K562 (cell line): Measurements from ENCODE around the gene SNX4. TPM values are rescaled to one million over a fixed set of nuclear protein-coding genes. Genes with fewer than 3 reads are reported as not detected.

Experiments
- ATAC-seq: fragments of 200-7000 bp; cut with Tn5 transposase; 3 replicates; pipeline ENCODE4 v1.9.1; 2020; ENCODE audit warnings: moderate library complexity
- BruUV-seq: library from RNA; stranded (reverse); fragments of 400-500 nt; replicated peaks from 2 replicates; lab custom pipeline; 2021; lab: Mats Ljungman, UMichigan
- CTCF ChIA-PET: fragments of 300-600 bp; formaldehyde crosslinking; extraction: SDS; loops from one replicate; lab custom pipeline; 2021; ENCODE audit warnings: low intra/inter-chr PET ratio; lab: Yijun Ruan, JAX
- POLR2A ChIA-PET: fragments of 300-600, 350-650 bp; sonication (Branson Sonifier 250); formaldehyde crosslinking; extraction: SDS; loops from one replicate; lab custom pipeline; 2021; ENCODE audit warnings: antibody characterized with exemption, inconsistent platforms; lab: Yijun Ruan, JAX
- DNase-seq, 4 experiments: peaks; one replicate each; pipeline versions ENCODE4 v3.0.0 to v3.0.0-alpha.2; 2011 to 2018; ENCODE audit warnings: low spot score in 3 of 4, mixed read lengths in 3 of 4; ENCODE audit errors: extremely low read depth in 1 of 4
- FAIRE-seq: peaks from 2 replicates; lab custom pipeline; 2011; peaks lifted over from hg19 to GRCh38; lab: Jason Lieb, UNC
- H2AFZ ChIP-seq: 2 replicates; pipeline ENCODE4 v1.6.0; 2011; ENCODE audit warnings: low read depth, low read length, control low read depth, inconsistent platforms
- H3K27ac ChIP-seq: fragments of 200-600 bp; 3 replicates; pipeline ENCODE4 v1.8.0; 2011; ENCODE audit warnings: low read depth, mild to moderate bottlenecking, control low read depth, inconsistent platforms, low read length, moderate library complexity, mixed read lengths; ENCODE audit errors: extremely low read depth
- H3K27me3 ChIP-seq, 2 experiments: fragments of 300-600 bp in 1 of 2; 2 replicates in 1 of 2; 3 replicates in 1 of 2; pipeline versions ENCODE4 v1.6.0 to v1.8.0; 2011; ENCODE audit warnings: inconsistent platforms in 2 of 2, low read length in 2 of 2, mild to moderate bottlenecking in 1 of 2, mixed read lengths in 1 of 2, moderate library complexity in 1 of 2; ENCODE audit not compliant: control insufficient read depth in 2 of 2, insufficient read depth in 2 of 2
- H3K36me3 ChIP-seq: fragments of 300-600 bp; 3 replicates; pipeline ENCODE4 v1.8.0; 2011; ENCODE audit warnings: mild to moderate bottlenecking, low read length, inconsistent platforms; ENCODE audit not compliant: control insufficient read depth, insufficient read depth
- H3K4me1 ChIP-seq, 2 experiments: fragments of 200-600 bp in 1 of 2; replicated peaks in 1 of 2; 2 replicates in 1 of 2; 3 replicates in 1 of 2; pipeline versions ENCODE4 v1.5.1 to v1.8.0; 2011; ENCODE audit warnings: inconsistent platforms in 2 of 2, low read length in 2 of 2, mild to moderate bottlenecking in 1 of 2, mixed read lengths in 1 of 2, moderate library complexity in 1 of 2; ENCODE audit not compliant: control insufficient read depth in 2 of 2, insufficient read depth in 2 of 2
- H3K4me2 ChIP-seq: 2 replicates; pipeline ENCODE4 v1.6.1; 2011; ENCODE audit warnings: low read length, control low read depth, inconsistent platforms, mixed read lengths; ENCODE audit not compliant: insufficient read depth
- H3K4me3 ChIP-seq: fragments of 200-600 bp; sonication (generic), shearing (Covaris generic); 2 replicates; pipeline ENCODE4 v1.5.1; 2016; ENCODE audit warnings: control low read depth, inconsistent platforms
- H3K79me2 ChIP-seq: fragments of 200-600 bp; 3 replicates; pipeline ENCODE4 v1.8.0; 2011; ENCODE audit warnings: low read length, inconsistent platforms; ENCODE audit not compliant: control insufficient read depth, insufficient read depth
- H3K9ac ChIP-seq, 2 experiments: 2 replicates each; pipeline versions ENCODE4 v1.6.0 to v1.6.1; 2011; ENCODE audit warnings: low read depth in 2 of 2, low read length in 2 of 2, control low read depth in 1 of 2, inconsistent platforms in 1 of 2, mild to moderate bottlenecking in 1 of 2, mixed read lengths in 1 of 2; ENCODE audit not compliant: insufficient read depth in 1 of 2
- H3K9me1 ChIP-seq: one replicate; pipeline ENCODE4 v1.6.0; 2011; ENCODE audit warnings: inconsistent platforms, mild to moderate bottlenecking, low read length, moderate library complexity; ENCODE audit not compliant: control insufficient read depth, insufficient read depth
- H3K9me3 ChIP-seq: replicated peaks from 2 replicates; pipeline ENCODE4 v1.5.1; 2011; ENCODE audit warnings: low read depth, low read length, inconsistent platforms; ENCODE audit not compliant: control insufficient read depth, insufficient read depth
- H4K20me1 ChIP-seq: replicated peaks from 2 replicates; pipeline ENCODE4 v1.6.1; 2011; ENCODE audit warnings: low read length, inconsistent platforms, mixed read lengths; ENCODE audit not compliant: control insufficient read depth, insufficient read depth
- BRD9 ChIP-seq: fragments of 450-650 bp; IDR thresholded peaks from 2 replicates; pipeline ENCODE4 v1.6.1; 2018; ENCODE audit warnings: low read depth; ENCODE audit not compliant: partially characterized antibody
- C11orf30 ChIP-seq: fragments of 450-650 bp; IDR thresholded peaks from 2 replicates; pipeline ENCODE4 v1.6.1; 2016; ENCODE audit warnings: low read depth, mild to moderate bottlenecking
- CEBPG ChIP-seq, 3 experiments: fragments of 200-800 bp in 1 of 3; sonication (Bioruptor generic) in 1 of 3; sonication (generic) in 1 of 3; formaldehyde crosslinking in 1 of 3; IDR thresholded peaks in 2 of 3; conservative IDR thresholded peaks in 1 of 3; 2 replicates each; pipeline versions ENCODE4 v1.6.1 to v1.8.0; 2016 to 2022; ENCODE audit warnings: missing compliant biosample characterization in 2 of 3, missing genetic modification characterization in 2 of 3, mild to moderate bottlenecking in 1 of 3, missing genetic modification reagents in 1 of 3
- FOXJ2 ChIP-seq: fragments of 200-800 bp; sonication (Bioruptor generic); IDR thresholded peaks from 2 replicates; pipeline ENCODE4 v1.6.1; 2016; ENCODE audit warnings: missing genetic modification characterization, missing compliant biosample characterization
- HNRNPUL1 ChIP-seq: fragments of 200-400 bp; formaldehyde crosslinking; IDR thresholded peaks from 2 replicates; pipeline ENCODE4 v1.6.1; 2017; ENCODE audit warnings: low read length
- JUNB ChIP-seq: fragments of 450-650 bp; formaldehyde crosslinking; conservative IDR thresholded peaks from 2 replicates; pipeline ENCODE4 v1.4.0; 2020; ENCODE audit warnings: mild to moderate bottlenecking
- LEF1 ChIP-seq: fragments of 450-650 bp; IDR thresholded peaks from 2 replicates; pipeline ENCODE4 v1.6.1; 2016; ENCODE audit warnings: mild to moderate bottlenecking
- MTA1 ChIP-seq: fragments of 450-650 bp; IDR thresholded peaks from 2 replicates; pipeline ENCODE4 v1.6.1; 2017; ENCODE audit warnings: borderline replicate concordance
- PCBP1 ChIP-seq: fragments of 200-400 bp; formaldehyde crosslinking; IDR thresholded peaks from 2 replicates; pipeline ENCODE4 v1.6.1; 2018; ENCODE audit warnings: mild to moderate bottlenecking, low read depth, low read length; ENCODE audit not compliant: poor library complexity, severe bottlenecking
- RCOR1 ChIP-seq, 2 experiments: IDR thresholded peaks; 2 replicates each; pipeline ENCODE4 v1.6.1; 2012; ENCODE audit warnings: low read depth in 2 of 2, low read length in 2 of 2, borderline replicate concordance in 1 of 2, improper control_type of control experiment in 1 of 2
- in situ Hi-C: fragments of 300-500 bp; cut with MboI; formaldehyde crosslinking; loops from 4 replicates; pipeline ENCODE4 v1.15.0; 2018; ENCODE audit warnings: inconsistent platforms, mixed read lengths
- intact Hi-C: fragments of 100-400 bp; cut with micrococcal nuclease; formaldehyde crosslinking; loops from 2 replicates; pipeline ENCODE4 v1.14.2; 2022
- polyA plus RNA-seq, 8 experiments: library from polyadenylated mRNA; depleted of rRNA in 4 of 8; stranded (reverse) in 5 of 8; unstranded in 3 of 8; fragments of >200 nt; fragmentation: Nextera tagmentation in 2 of 8; fragmentation: Illumina TruSeq in 1 of 8; extraction: Ambion mirVana in 2 of 8; extraction: Trizol in 1 of 8; gene quantifications; 2 replicates each; pipeline versions ENCODE4 v1.2.1 to v1.2.3, GENCODE V29; 2011 to 2014; ENCODE audit warnings: inconsistent platforms in 1 of 8, missing spikeins in 1 of 8
- total RNA-seq, 7 experiments: library from RNA; depleted of rRNA in 6 of 7; stranded (reverse); fragments of >200 nt in 6 of 7; fragmentation: Illumina TruSeq in 2 of 7; extraction: Trizol in 2 of 7; gene quantifications; 2 replicates each; pipeline versions ENCODE4 v1.2.1 to v1.2.3, GENCODE V29; 2011 to 2021; ENCODE audit warnings: low replicate concordance in 1 of 7
- TF ChIP-seq, protein P1 (sequence below): fragments of 450-650 bp; conservative IDR thresholded peaks from 2 replicates; pipeline ENCODE4 v1.6.1; 2016; ENCODE audit warnings: missing genetic modification characterization, low read depth, mild to moderate bottlenecking, missing compliant biosample characterization, moderate library complexity

SNX4 gene
- total and polyA plus RNA-seq, 9 of the 15 experiments (the other 6 are each of a cell fraction or from before 2014, with no cell fraction given), result 11.4 to 40.3 (median 30.0) TPM

GRCh38 chr3:125498630-125499029, 21.4 kb downstream of the SNX4 start:
- ChIA-PET POLR2A (no interaction called here), CTCF (no interaction called here)
- no peak for FAIRE-seq
- intact Hi-C loops, result no loop called here
- no peaks in the 10 kb centered on the region for H3K27me3 ChIP-seq
- H3K4me3 ChIP-seq, result no peak overlapping the region
- TF ChIP-seq HNRNPUL1, result no peak
- no peak for TF ChIP-seq PCBP1
- TF ChIP-seq MTA1, result no peak
- no peak for TF ChIP-seq BRD9
- TF ChIP-seq CEBPG (CRISPR knock-in tag; IDR thresholded peaks at IDR 0.05), result no peak
- TF ChIP-seq CEBPG (tag; conservative IDR thresholded peaks at IDR 0.05 in 1 of 2, IDR thresholded peaks at IDR 0.05 in 1 of 2), result no peak
- TF ChIP-seq FOXJ2 (tag), result no peak
- TF ChIP-seq JUNB, result no peak
- TF ChIP-seq LEF1, result no peak
- TF ChIP-seq, protein P1, sequence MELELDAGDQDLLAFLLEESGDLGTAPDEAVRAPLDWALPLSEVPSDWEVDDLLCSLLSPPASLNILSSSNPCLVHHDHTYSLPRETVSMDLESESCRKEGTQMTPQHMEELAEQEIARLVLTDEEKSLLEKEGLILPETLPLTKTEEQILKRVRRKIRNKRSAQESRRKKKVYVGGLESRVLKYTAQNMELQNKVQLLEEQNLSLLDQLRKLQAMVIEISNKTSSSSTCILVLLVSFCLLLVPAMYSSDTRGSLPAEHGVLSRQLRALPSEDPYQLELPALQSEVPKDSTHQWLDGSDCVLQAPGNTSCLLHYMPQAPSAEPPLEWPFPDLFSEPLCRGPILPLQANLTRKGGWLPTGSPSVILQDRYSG (tag), result no peak
- no peak for TF ChIP-seq RCOR1 (IDR thresholded peaks at IDR 0.05; ENCODE audit: borderline replicate concordance in 1 of 2, low read depth in 2 of 2, low read length in 2 of 2)
- no peak for TF ChIP-seq C11orf30
- H3K79me2 ChIP-seq, result no peaks in the 10 kb centered on the region
- peaks cover 43% of the 10 kb centered on the region; the same call in 2 of the 3 replicates for H3K36me3 ChIP-seq
- no peak overlapping the region for H3K9ac ChIP-seq
- H4K20me1 ChIP-seq, result no peaks in the 10 kb centered on the region
- H3K9me1 ChIP-seq, result no peaks in the 10 kb centered on the region
- in situ Hi-C loops, result no loop called here
- peaks cover 0 to 5% of the 10 kb centered on the region in 2 experiments; a peak in 2 of 5 replicates for H3K4me1 ChIP-seq
- ATAC-seq, result no peak
- no peak for DNase-seq
- H2AFZ ChIP-seq, result no peak overlapping the region
- no peaks in the 10 kb centered on the region for H3K9me3 ChIP-seq
- H3K27ac ChIP-seq, result no peak overlapping the region
- BruUV-seq, result no TSS peak
- H3K4me2 ChIP-seq, result no peak overlapping the region
